Liver (tissue), 9 donors: ENCODE data around the gene GNG8. TPM values are rescaled to one million over a fixed set of nuclear protein-coding genes. Genes with fewer than 3 reads are reported as not detected.

Experiments used
- DNase-seq: peaks from one replicate; pipeline ENCODE4 v3.0.0-alpha.2; 2017; ENCODE audit warnings: low spot score
- H3K27ac ChIP-seq, 2 donors: one replicate each; pipeline ENCODE4 v1.7.0; 2013; ENCODE audit warnings: inconsistent platforms in 2 of 2, low read length in 2 of 2, control low read depth in 1 of 2, low read depth in 1 of 2, mild to moderate bottlenecking in 1 of 2
- H3K27me3 ChIP-seq, 4 donors: one replicate each; pipeline versions ENCODE4 v1.6.1 to v1.7.0; 2013; ENCODE audit warnings: low read length in 3 of 4, inconsistent platforms in 1 of 4, mild to moderate bottlenecking in 1 of 4, moderate library complexity in 1 of 4; ENCODE audit not compliant: control insufficient read depth in 4 of 4, insufficient read depth in 4 of 4
- H3K36me3 ChIP-seq, 4 donors: one replicate each; pipeline versions ENCODE4 v1.6.1 to v1.7.0; 2013; ENCODE audit warnings: low read length in 3 of 4, mild to moderate bottlenecking in 3 of 4, low read depth in 1 of 4, moderate library complexity in 1 of 4; ENCODE audit not compliant: control insufficient read depth in 4 of 4, insufficient read depth in 3 of 4
- H3K4me1 ChIP-seq, 4 donors: one replicate each; pipeline versions ENCODE4 v1.6.1 to v1.7.0; 2013; ENCODE audit warnings: low read length in 3 of 4, mild to moderate bottlenecking in 3 of 4, moderate library complexity in 1 of 4; ENCODE audit not compliant: control insufficient read depth in 4 of 4, insufficient read depth in 4 of 4
- H3K4me3 ChIP-seq, 3 donors: one replicate each; pipeline versions ENCODE4 v1.6.1 to v1.7.0; 2013; ENCODE audit warnings: low read length in 3 of 3, control low read depth in 1 of 3, low read depth in 1 of 3, mild to moderate bottlenecking in 1 of 3
- H3K9ac ChIP-seq, 2 donors: one replicate each; pipeline ENCODE4 v1.7.0; 2013; ENCODE audit warnings: low read length in 2 of 2, mild to moderate bottlenecking in 2 of 2, moderate library complexity in 2 of 2, control low read depth in 1 of 2, low read depth in 1 of 2
- H3K9me3 ChIP-seq, 4 donors: one replicate each; pipeline versions ENCODE4 v1.6.1 to v1.7.0; 2013; ENCODE audit warnings: low read length in 3 of 4; ENCODE audit not compliant: control insufficient read depth in 4 of 4
- CTCF ChIP-seq: fragments of 150-350 bp; IDR thresholded peaks from 2 replicates; pipeline ENCODE4 v1.5.1; 2017; ENCODE audit warnings: improper control_type of control experiment, low read depth, low read length; ENCODE audit not compliant: missing input control
- EGR1 ChIP-seq, 2 donors: IDR thresholded peaks; 2 replicates each; pipeline ENCODE4 v1.6.1; 2016 to 2018; ENCODE audit warnings: antibody characterized with exemption in 2 of 2, low read depth in 2 of 2
- FOXA1 ChIP-seq: IDR thresholded peaks from 2 replicates; pipeline ENCODE4 v1.6.1; 2016; ENCODE audit warnings: antibody characterized with exemption
- FOXA2 ChIP-seq: IDR thresholded peaks from 2 replicates; pipeline ENCODE4 v1.6.1; 2016; ENCODE audit warnings: antibody characterized with exemption
- GABPA ChIP-seq, 2 donors: IDR thresholded peaks in 1 of 2; conservative IDR thresholded peaks in 1 of 2; 2 replicates each; pipeline ENCODE4 v1.6.1; 2016; ENCODE audit warnings: antibody characterized with exemption in 2 of 2, mild to moderate bottlenecking in 1 of 2, moderate library complexity in 1 of 2
- HNF4A ChIP-seq, 2 donors: conservative IDR thresholded peaks; 2 replicates each; pipeline ENCODE4 v1.6.1; 2016; ENCODE audit warnings: antibody characterized with exemption in 2 of 2, mild to moderate bottlenecking in 2 of 2
- JUND ChIP-seq, 2 donors: IDR thresholded peaks; 2 replicates each; pipeline ENCODE4 v1.6.1; 2016; ENCODE audit warnings: antibody characterized with exemption in 2 of 2
- MAX ChIP-seq: IDR thresholded peaks from 2 replicates; pipeline ENCODE4 v1.6.1; 2016; ENCODE audit warnings: antibody characterized with exemption
- NR2F2 ChIP-seq: IDR thresholded peaks from 2 replicates; pipeline ENCODE4 v1.6.1; 2016; ENCODE audit warnings: antibody characterized with exemption
- RAD21 ChIP-seq, 2 donors: IDR thresholded peaks; 2 replicates each; pipeline ENCODE4 v1.6.1; 2016; ENCODE audit warnings: antibody characterized with exemption in 2 of 2, mild to moderate bottlenecking in 2 of 2
- REST ChIP-seq: IDR thresholded peaks from 2 replicates; pipeline ENCODE4 v1.6.1; 2016; ENCODE audit warnings: antibody characterized with exemption, mild to moderate bottlenecking
- RXRA ChIP-seq, 2 donors: IDR thresholded peaks; 2 replicates each; pipeline ENCODE4 v1.6.1; 2017 to 2018; ENCODE audit warnings: antibody characterized with exemption in 2 of 2, mild to moderate bottlenecking in 1 of 2
- SP1 ChIP-seq: IDR thresholded peaks from 2 replicates; pipeline ENCODE4 v1.6.1; 2018; ENCODE audit warnings: antibody characterized with exemption, mild to moderate bottlenecking
- YY1 ChIP-seq: IDR thresholded peaks from 2 replicates; pipeline ENCODE4 v1.6.1; 2016; ENCODE audit warnings: antibody characterized with exemption, mild to moderate bottlenecking
- ZBTB33 ChIP-seq: IDR thresholded peaks from 2 replicates; pipeline ENCODE4 v1.6.1; 2016; ENCODE audit warnings: antibody characterized with exemption
- WGBS: extraction: QIAGEN DNeasy Blood & Tissue Kit; methylation state at CpG from one replicate; pipeline ENCODE4 v1.1.7; 2013; 5-methylcytosine and 5-hydroxymethylcytosine counted together
- polyA plus RNA-seq, 2 donors: library from polyadenylated mRNA; stranded (reverse) in 1 of 2; unstranded in 1 of 2; fragments of 200-250 nt in 1 of 2; fragments of >200 nt in 1 of 2; fragmentation: Nextera tagmentation in 1 of 2; extraction: Ambion mirVana in 1 of 2; gene quantifications; one replicate each; pipeline versions ENCODE4 v1.2.1 to v1.2.3, GENCODE V29; 2013 to 2015
- total RNA-seq, 2 donors: library from RNA; depleted of rRNA; stranded (reverse); fragments of >200 nt; gene quantifications; one replicate each; pipeline ENCODE4 v1.2.3, GENCODE V29; 2014
- donor health status: healthy.
- donor health status: healthy.
- donor health status: healthy.
- donor health status: healthy.
- donor health status: healthy.

GNG8 gene
- total and polyA plus RNA-seq, 4 donors = not detected

GRCh38 chr19:46600384-46601317, 35.4 kb downstream of the GNG8 start (continued):
- TF ChIP-seq FOXA2 (no peak), EGR1 (IDR thresholded peaks at IDR 0.05; ENCODE audit: low read depth in 2 of 2) (peak; percentile 9 to 11), NR2F2 (peak; percentile 53), RAD21 (IDR thresholded peaks at IDR 0.05) (no peak), SP1 (peak; percentile 100), HNF4A (conservative IDR thresholded peaks at IDR 0.05) (peak in 1 of 2 donors; percentile 5)

- WGBS = 69% methylated on average over 9 of the region's 9 CpGs
- H3K27ac ChIP-seq = peak overlapping the region; percentile 98 to 100
- DNase-seq = no peak
Measured at GRCh38 chr19:46599716-46600373, 36.2 kb downstream of the GNG8 start.

More at GRCh38 chr19:46599716-46600373, 36.2 kb downstream of the GNG8 start:
- no peak for TF ChIP-seq NR2F2
- TF ChIP-seq EGR1 (IDR thresholded peaks at IDR 0.05; ENCODE audit: low read depth in 2 of 2) = no peak
- no peak for TF ChIP-seq JUND (IDR thresholded peaks at IDR 0.05)
- no peak for TF ChIP-seq FOXA2
- TF ChIP-seq ZBTB33 = no peak
- no peak for TF ChIP-seq YY1
- TF ChIP-seq FOXA1 = no peak
- TF ChIP-seq HNF4A (conservative IDR thresholded peaks at IDR 0.05) = no peak
- TF ChIP-seq RXRA (IDR thresholded peaks at IDR 0.05) = no peak
- TF ChIP-seq SP1 = no peak
- no peak for TF ChIP-seq GABPA (IDR thresholded peaks at IDR 0.05 in 1 of 2, conservative IDR thresholded peaks at IDR 0.05 in 1 of 2)
- no peak for TF ChIP-seq REST
- no peak for TF ChIP-seq RAD21 (IDR thresholded peaks at IDR 0.05)
- TF ChIP-seq CTCF = no peak
- TF ChIP-seq MAX = no peak
- Histone ChIP-seq H3K27me3 (no peaks in the 10 kb centered on the region), H3K9ac (peak overlapping the region; percentile 95 to 97), H3K4me3 (peak overlapping the region; percentile 77 to 95 (median 82)), H3K36me3 (no peaks in the 10 kb centered on the region), H3K9me3 (peaks cover 0 to 2% (median under 1%) of the 10 kb centered on the region in 4 donors), H3K4me1 (peaks cover 6 to 34% (median 29%) of the 10 kb centered on the region in 4 donors)
